HL-60/S4 (cell line): ENCODE results near the gene HSPB9.
"Not testable (repeated sequence)": the region's sequence is repeated elsewhere in the genome, so short reads cannot be mapped to it uniquely, and the experiment has no call there.

Experiments used
- in situ Hi-C: fragments of 300-500 bp; cut with MboI; formaldehyde crosslinking; loops from 2 replicates; pipeline ENCODE4 v1.14.3; 2022; ENCODE audit warnings: low sequenced_read_pairs

HSPB9 gene

DNA sequence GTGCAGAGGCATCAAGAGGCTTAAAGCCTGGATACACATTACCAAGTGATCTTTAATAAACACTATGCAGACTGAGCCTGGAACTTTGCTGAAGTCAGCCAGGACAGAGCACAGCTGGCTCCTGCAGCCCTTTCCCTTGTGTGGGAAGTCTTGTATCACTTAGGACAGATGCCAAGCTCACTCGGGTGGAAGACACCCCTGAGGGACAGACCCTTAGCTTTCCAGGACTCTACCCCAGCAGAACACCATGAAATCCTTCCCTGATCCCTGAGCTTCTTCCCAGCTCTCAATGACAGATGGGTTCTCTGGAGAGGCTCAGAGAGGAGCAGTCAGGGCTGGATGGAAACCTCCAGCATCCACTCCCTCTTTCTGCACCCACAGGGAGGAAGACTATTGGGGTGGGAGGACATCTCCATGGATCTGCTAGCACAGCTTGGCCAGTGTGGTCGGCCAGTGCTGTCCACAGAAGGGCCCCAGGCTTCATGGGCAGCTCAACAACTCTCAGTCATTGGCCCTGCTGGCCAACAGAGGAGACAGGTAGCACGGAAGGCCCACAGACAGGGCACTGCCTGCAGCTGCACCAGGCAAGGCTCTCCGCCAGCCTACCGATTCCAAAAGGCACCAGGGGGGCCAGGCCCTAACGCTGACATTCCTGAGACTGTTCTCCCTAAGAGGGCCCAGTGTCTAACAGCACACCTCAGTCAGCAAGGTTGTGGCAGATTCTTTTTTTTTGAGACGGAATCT is 16.3 kb downstream of the HSPB9 start:
- in situ Hi-C loops, result no loop called here

GRCh38 chr17:42140690-42141089 is 18.1 kb downstream of the HSPB9 start:
- in situ Hi-C loops, result not testable (repeated sequence)

- in situ Hi-C loops, result no loop called here
Observed at GRCh38 chr17:42141382-42141781, 18.8 kb downstream of the HSPB9 start.

DNA sequence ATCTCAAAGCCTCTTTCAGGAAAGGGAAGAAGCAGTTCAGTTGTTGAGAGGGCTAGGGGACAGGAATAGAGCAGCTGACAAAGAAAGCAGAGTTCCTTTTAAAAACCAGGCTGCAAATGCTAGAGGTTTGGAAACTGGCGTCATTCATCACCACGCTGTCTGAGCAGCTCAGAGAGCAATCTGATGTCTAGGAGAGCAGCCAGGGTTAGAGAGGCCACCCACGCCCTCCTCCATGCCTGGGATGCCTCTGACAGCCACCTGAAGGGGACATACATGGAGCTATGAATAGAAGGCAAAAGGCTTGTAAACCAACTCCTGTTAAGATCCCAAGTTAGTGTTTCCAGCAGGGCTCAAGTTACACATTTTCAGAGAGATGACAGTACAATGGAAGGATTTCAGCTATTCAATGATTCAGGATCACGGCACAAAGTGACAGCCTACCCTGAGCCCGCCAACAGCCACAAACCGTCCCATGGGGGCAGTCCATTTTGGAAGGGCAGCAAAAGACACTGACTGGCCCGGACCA is 19.8 kb downstream of the HSPB9 start:
- in situ Hi-C loops, result no loop called here

GRCh38 chr17:42143138-42143537 is 20.5 kb downstream of the HSPB9 start:
- in situ Hi-C loops, result not testable (repeated sequence)

- in situ Hi-C loops, result no loop called here
Observed at GRCh38 chr17:42146911-42147607, 24.5 kb downstream of the HSPB9 start.

GRCh38 chr17:42153919-42154742 is 31.5 kb downstream of the HSPB9 start:
- in situ Hi-C loops, result no loop called here

- in situ Hi-C loops, result no loop called here
Observed at GRCh38 chr17:42155614-42156045, 33.0 kb downstream of the HSPB9 start.

- in situ Hi-C loops, result no loop called here
Observed at GRCh38 chr17:42159796-42160530, 37.4 kb downstream of the HSPB9 start.

DNA sequence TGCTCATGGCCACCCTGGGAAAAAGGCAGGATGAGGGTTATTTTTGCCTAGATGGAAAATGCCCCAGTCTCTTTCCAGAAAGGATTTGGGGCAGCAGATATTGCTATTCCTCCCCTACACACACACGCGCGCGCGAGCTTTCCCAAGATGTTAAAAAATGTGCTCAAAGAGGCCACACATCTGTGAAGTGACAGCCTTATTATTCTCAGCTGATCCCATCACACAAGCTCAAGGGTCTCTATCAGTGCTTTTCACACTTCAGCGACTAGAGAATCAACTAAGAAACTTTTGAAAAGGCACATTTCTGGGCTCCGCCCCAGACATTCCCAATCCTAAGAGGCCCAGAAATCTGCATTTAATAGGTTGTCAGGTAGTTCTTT is 37.9 kb downstream of the HSPB9 start:
- in situ Hi-C loops, result no loop called here

- in situ Hi-C loops, result no loop called here
Observed at GRCh38 chr17:42163113-42163512, 40.5 kb downstream of the HSPB9 start.

- in situ Hi-C loops, result no loop called here
Observed at GRCh38 chr17:42163696-42164407, 41.2 kb downstream of the HSPB9 start.

- in situ Hi-C loops, result no loop called here
Observed at GRCh38 chr17:42165751-42166150, 43.1 kb downstream of the HSPB9 start.

DNA sequence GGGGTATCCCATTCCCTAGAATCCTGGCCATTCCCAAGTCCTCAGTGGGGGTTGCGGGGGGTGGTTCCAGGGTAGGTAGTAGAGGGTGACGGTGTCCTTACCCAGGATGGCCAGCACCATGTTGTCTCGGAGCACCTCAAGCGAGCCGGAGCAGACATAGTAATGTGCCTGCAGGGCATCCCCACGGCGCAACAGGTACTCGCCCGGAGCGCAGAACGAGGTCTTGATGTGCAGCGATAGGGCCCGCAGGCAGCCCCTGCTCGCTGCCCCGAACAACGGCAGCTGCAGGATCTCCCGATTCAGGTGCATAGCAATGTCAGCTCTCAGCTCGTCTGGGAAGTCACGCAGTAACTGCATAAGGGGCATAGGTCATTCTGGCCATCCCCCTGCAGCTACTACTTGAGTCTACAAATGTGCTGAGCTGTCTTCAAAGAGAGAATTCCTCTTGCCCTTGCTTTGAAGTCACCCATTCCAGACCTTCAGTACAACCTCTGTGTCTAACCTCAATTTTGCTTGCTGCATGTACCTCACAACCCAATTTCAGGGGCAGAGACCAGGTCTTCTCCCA is 43.7 kb downstream of the HSPB9 start:
- in situ Hi-C loops, result no loop called here

GRCh38 chr17:42167807-42168206 is 45.2 kb downstream of the HSPB9 start:
- in situ Hi-C loops, result no loop called here

DNA sequence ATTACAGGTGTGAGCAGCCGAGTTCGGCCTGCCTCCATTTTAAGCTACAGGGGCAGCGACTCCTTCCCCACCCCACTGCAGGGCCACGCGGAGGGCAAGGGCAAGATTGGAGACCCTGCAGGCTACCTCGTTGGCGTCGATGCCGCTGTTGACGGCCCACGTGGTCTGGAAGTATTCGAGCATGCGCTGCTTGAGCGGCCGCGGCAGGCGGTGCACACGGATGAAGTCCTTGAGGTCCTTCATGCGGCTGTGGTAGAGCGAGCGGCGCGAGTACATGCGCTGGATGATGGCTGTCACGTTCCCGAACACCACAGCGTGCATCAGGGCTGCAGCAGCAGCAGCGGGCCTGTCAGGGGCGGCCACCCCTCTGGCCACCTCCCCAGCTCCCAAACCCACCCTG is 46.7 kb downstream of the HSPB9 start:
- in situ Hi-C loops, result no loop called here

DNA sequence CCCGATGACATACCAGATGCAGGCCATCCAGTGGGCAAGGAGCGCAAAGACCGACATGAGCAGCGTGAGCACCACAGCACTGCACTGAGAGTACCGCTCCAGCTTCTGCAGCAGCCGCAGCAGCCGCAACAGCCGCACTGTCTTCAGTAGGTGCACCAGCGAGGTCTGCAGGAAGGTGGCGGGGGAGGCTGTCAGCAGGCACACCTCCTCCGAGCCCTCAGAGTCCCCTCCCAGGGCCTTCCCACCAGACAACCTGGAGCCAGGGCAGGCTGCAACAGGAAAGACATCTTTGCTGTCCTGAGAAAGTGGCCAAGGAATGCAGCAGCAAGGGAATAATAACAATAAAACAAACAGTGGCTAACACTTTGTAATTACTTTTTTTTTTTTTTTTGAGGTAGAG is 49.2 kb downstream of the HSPB9 start:
- in situ Hi-C loops, result no loop called here
